ENCODE measurements around the gene TMEM132A.

DNA sequence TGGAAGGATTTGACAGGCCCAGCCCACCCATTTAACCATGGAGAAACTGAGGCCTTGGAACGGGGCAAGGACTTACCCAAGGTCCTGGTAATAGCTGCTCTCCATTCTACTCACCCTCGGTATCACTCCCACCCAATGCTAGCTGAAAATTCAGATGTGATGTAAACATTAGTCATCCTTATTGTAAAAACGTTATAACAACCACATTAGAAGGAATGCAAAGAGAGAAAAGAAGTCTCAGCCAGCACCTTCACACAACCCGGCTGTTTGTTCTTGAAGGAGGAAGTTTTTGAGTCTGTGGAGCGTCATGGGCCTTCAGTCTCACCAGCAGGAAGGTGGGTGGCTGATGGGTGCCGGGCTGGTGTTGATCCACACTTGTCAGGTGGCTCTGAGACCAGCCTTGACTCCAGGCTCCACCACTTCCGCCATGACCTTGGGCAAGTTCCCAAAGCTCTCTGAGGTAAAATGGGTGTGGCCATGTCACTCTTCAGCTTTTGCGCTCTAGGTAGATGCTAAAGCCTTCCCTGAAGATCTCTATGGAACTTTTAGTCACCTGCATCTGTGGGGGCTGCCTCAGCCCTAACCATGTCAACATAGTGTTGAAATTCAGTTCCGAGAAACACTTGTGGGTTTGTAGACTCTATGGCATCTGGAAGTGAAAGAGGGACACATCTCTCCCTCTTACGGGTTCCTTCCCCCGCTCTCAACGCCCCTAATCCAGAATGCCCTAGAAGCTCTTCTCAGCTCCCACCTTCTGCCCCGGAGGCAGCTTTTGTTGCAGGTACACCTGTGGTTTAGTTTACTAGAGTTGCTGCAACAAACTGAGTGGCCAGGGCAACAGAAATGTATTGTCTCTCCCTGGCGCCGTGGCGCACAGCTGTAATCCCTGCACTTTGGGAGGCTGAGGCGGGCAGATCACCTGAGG lies 62.0 kb downstream of the TMEM132A start:
- no peak for TF ChIP-seq SP1 (IDR thresholded peaks at IDR 0.05)
- no peak for TF ChIP-seq FOXA1 (IDR thresholded peaks at IDR 0.05)
- TF ChIP-seq L3MBTL2 (conservative IDR thresholded peaks at IDR 0.05) = no peak
- no peak for TF ChIP-seq FOXK2 (IDR thresholded peaks at IDR 0.05)
- TF ChIP-seq, protein P1, sequence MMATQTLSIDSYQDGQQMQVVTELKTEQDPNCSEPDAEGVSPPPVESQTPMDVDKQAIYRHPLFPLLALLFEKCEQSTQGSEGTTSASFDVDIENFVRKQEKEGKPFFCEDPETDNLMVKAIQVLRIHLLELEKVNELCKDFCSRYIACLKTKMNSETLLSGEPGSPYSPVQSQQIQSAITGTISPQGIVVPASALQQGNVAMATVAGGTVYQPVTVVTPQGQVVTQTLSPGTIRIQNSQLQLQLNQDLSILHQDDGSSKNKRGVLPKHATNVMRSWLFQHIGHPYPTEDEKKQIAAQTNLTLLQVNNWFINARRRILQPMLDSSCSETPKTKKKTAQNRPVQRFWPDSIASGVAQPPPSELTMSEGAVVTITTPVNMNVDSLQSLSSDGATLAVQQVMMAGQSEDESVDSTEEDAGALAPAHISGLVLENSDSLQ (IDR thresholded peaks at IDR 0.05) = no peak
- no peak for TF ChIP-seq CTBP1 (IDR thresholded peaks at IDR 0.05; ENCODE audit: borderline replicate concordance)
- TF ChIP-seq SUZ12 (IDR thresholded peaks at IDR 0.05) = no peak
- no peak for TF ChIP-seq BHLHE40 (IDR thresholded peaks at IDR 0.05; ENCODE audit: borderline replicate concordance)
- TF ChIP-seq TARDBP (IDR thresholded peaks at IDR 0.05) = no peak
- TF ChIP-seq ELF4 (IDR thresholded peaks at IDR 0.05) = no peak
- no peak for TF ChIP-seq ZNF384 (IDR thresholded peaks at IDR 0.05)
